Lower leg skin (tissue), 4 donors: ENCODE data around the gene PLCXD1. TPM values are rescaled to one million over a fixed set of nuclear protein-coding genes. Genes with fewer than 3 reads are reported as not detected.

Source experiments
- DNase-seq, 2 donors: peaks; one replicate each; pipeline ENCODE4 v3.0.0-alpha.2; 2019; ENCODE audit warnings: low spot score in 2 of 2
- H3K4me3 ChIP-seq: fragments of 200-600 bp; sonication (generic); 2 replicates; pipeline ENCODE4 v1.5.1; 2017; ENCODE audit warnings: mild to moderate bottlenecking, low read depth; ENCODE audit not compliant: poor library complexity, severe bottlenecking
- CTCF ChIP-seq, 3 donors: fragments of 450-650 bp; IDR thresholded peaks; one replicate each; pipeline ENCODE4 v1.5.1; 2016; ENCODE audit warnings: antibody characterized with exemption in 3 of 3, mild to moderate bottlenecking in 3 of 3, moderate library complexity in 2 of 3
- POLR2A ChIP-seq, 2 donors: fragments of 450-650 bp; IDR thresholded peaks; one replicate each; pipeline ENCODE4 v1.6.1; 2016 to 2017; ENCODE audit warnings: antibody characterized with exemption in 2 of 2, mild to moderate bottlenecking in 1 of 2, moderate library complexity in 1 of 2
- whole genome bisulfite sequencing, 2 donors: methylation state at CpG; one replicate each; pipeline ENCODE4 v1.1.5; 2018; 5-methylcytosine and 5-hydroxymethylcytosine counted together
- intact Hi-C: fragments of 100-400 bp; cut with DNase I; formaldehyde crosslinking; loops from one replicate; pipeline ENCODE4 v1.15.0; 2023; ENCODE audit warnings: low total_unique reads
- total RNA-seq, 4 donors: library from RNA; depleted of rRNA; stranded (reverse); fragments of >200 nt; gene quantifications; one replicate each; pipeline ENCODE4 v1.1.0, GENCODE V29; 2016

PLCXD1 gene
- total RNA-seq, 4 donors from 2014 or later = 64.1 to 111 (median 71.9) TPM

GRCh38 chrX:341541-342101 lies 60.4 kb downstream of the PLCXD1 start:
- DNase-seq = peak in 1 of 2 donors; percentile 80
- intact Hi-C loops = no loop called here
- no peak overlapping the region for H3K4me3 ChIP-seq
- 95 to 100% methylated on average over 20 to 34 of the region's 36 CpGs for WGBS, 2 donors
- no peak for TF ChIP-seq POLR2A (IDR thresholded peaks at IDR 0.05)
- TF ChIP-seq CTCF (IDR thresholded peaks at IDR 0.05) = no peak

- TF ChIP-seq CTCF (IDR thresholded peaks at IDR 0.05) (no peak), POLR2A (IDR thresholded peaks at IDR 0.05) (no peak)
- intact Hi-C loops = no loop called here
- H3K4me3 ChIP-seq = no peak overlapping the region
- DNase-seq = peak in 1 of 2 donors; percentile 65
- WGBS, 2 donors = 98 to 99% methylated on average over 12 to 45 of the region's 47 CpGs
These were observed 63.3 kb downstream of the PLCXD1 start for GRCh38 chrX:344371-344901.

GRCh38 chrX:345020-345925 lies 64.1 kb downstream of the PLCXD1 start:
- WGBS, 2 donors = 94 to 97% methylated on average over 51 to 55 of the region's 63 CpGs
- TF ChIP-seq CTCF (IDR thresholded peaks at IDR 0.05) (no peak), POLR2A (IDR thresholded peaks at IDR 0.05) (no peak)
- intact Hi-C loops = no loop called here

GRCh38 chrX:346034-346813 lies 65.0 kb downstream of the PLCXD1 start:
- WGBS, 2 donors = 94 to 96% methylated on average over 65 to 73 of the region's 75 CpGs
- no peak overlapping the region for H3K4me3 ChIP-seq
- DNase-seq = peak in 1 of 2 donors; percentile 58
- no peak for TF ChIP-seq CTCF (IDR thresholded peaks at IDR 0.05)
- no peak for TF ChIP-seq POLR2A (IDR thresholded peaks at IDR 0.05)
- intact Hi-C loops = no loop called here

More at GRCh38 chrX:345020-345925, 64.1 kb downstream of the PLCXD1 start:
- peak in 1 of 2 donors; percentile 70 for DNase-seq
- no peak overlapping the region for H3K4me3 ChIP-seq

- DNase-seq = no peak
- TF ChIP-seq CTCF (IDR thresholded peaks at IDR 0.05) (no peak), POLR2A (IDR thresholded peaks at IDR 0.05) (no peak)
- 96% methylated on average over 46 to 51 of the region's 59 CpGs for WGBS, 2 donors
- intact Hi-C loops = no loop called here
- H3K4me3 ChIP-seq = no peak overlapping the region
These were observed 66.4 kb downstream of the PLCXD1 start for GRCh38 chrX:347351-348117.
